GM06990 (cell line): ENCODE measurements around the gene KDELR1.

ENCODE experiments used
- DNase-seq: peaks from one replicate; pipeline ENCODE4 v3.0.0-alpha.2; 2011; ENCODE audit not compliant: insufficient read length; ENCODE audit errors: extremely low read depth
- H3K27me3 ChIP-seq: replicated peaks from 2 replicates; pipeline ENCODE4 v1.6.0; 2011; ENCODE audit warnings: low read length; ENCODE audit not compliant: control insufficient read depth, insufficient read depth
- H3K36me3 ChIP-seq: 2 replicates; pipeline ENCODE4 v1.5.1; 2011; ENCODE audit warnings: low read length; ENCODE audit not compliant: control insufficient read depth, insufficient read depth
- H3K4me3 ChIP-seq: replicated peaks from 2 replicates; pipeline ENCODE4 v1.5.1; 2011; ENCODE audit warnings: low read depth, mild to moderate bottlenecking, control low read depth, low read length
- CTCF ChIP-seq: IDR thresholded peaks from 2 replicates; pipeline ENCODE4 v1.5.1; 2011; ENCODE audit warnings: low read length, control low read depth, mild to moderate bottlenecking, inconsistent platforms; ENCODE audit not compliant: insufficient read depth, poor library complexity, severe bottlenecking

KDELR1 gene

GRCh38 chr19:48385461-48386087 is 5.8 kb downstream of the KDELR1 start:
- Histone ChIP-seq H3K27me3 (no peaks in the 10 kb centered on the region), H3K4me3 (no peak overlapping the region), H3K36me3 (peaks cover 22% of the 10 kb centered on the region)
- DNase-seq = no peak
- no peak for TF ChIP-seq CTCF

GRCh38 chr19:48382286-48382685 is 9.1 kb downstream of the KDELR1 start:
- H3K36me3 ChIP-seq = peaks cover 19% of the 10 kb centered on the region
- TF ChIP-seq CTCF = no peak
- H3K4me3 ChIP-seq = no peak overlapping the region
- no peaks in the 10 kb centered on the region for H3K27me3 ChIP-seq
- DNase-seq = no peak

- DNase-seq = no peak
- H3K4me3 ChIP-seq = no peak overlapping the region
- H3K36me3 ChIP-seq = peaks cover 17% of the 10 kb centered on the region
- no peaks in the 10 kb centered on the region for H3K27me3 ChIP-seq
- TF ChIP-seq CTCF = no peak
Observed at GRCh38 chr19:48381178-48381950, 10.0 kb downstream of the KDELR1 start.

GRCh38 chr19:48379058-48379457 is 12.3 kb downstream of the KDELR1 start:
- Histone ChIP-seq H3K4me3 (no peak overlapping the region), H3K27me3 (no peaks in the 10 kb centered on the region; the same call in 1 of the 2 replicates), H3K36me3 (peaks cover 6% of the 10 kb centered on the region)
- TF ChIP-seq CTCF = no peak
- no peak for DNase-seq

- DNase-seq = no peak
- Histone ChIP-seq H3K4me3 (no peak overlapping the region), H3K27me3 (no peaks in the 10 kb centered on the region; the same call in 1 of the 2 replicates), H3K36me3 (peaks cover 5% of the 10 kb centered on the region)
- no peak for TF ChIP-seq CTCF
Observed at GRCh38 chr19:48378194-48378570, 13.2 kb downstream of the KDELR1 start.
